ENCODE results near the gene KCNS3. TPM values are rescaled to one million over a fixed set of nuclear protein-coding genes. Genes with fewer than 3 reads are reported as not detected.

KCNS3 gene
- total and polyA plus RNA-seq, 2 of the 13 experiments (the other 11 are each of a cell fraction or from before 2014, with no cell fraction given), result not detected

DNA sequence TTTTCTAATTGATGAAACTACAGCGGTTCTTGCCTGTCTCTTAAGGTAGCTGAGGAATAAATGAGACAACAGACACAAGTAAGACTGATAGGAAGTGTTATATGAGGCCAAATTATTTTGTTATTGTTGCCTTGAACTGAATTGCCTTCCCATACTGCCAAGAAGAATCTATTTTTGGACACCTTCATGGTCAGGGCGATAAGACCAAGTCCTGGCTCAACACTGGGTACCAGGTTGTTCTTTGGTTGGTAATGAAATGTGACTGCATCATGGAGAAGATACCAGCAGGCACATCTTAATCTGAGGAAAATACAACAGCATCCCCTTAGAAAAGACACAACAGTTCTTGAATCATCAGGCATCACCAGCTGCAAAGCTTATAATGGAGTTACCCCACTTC is 38.5 kb upstream of the KCNS3 start (continued):
- TF ChIP-seq SMAD3 (CRISPR knock-in tag; IDR thresholded peaks at IDR 0.05) (no peak), ARHGAP35 (CRISPR knock-in tag; IDR thresholded peaks at IDR 0.05; ENCODE audit: borderline replicate concordance) (no peak), THAP9 (CRISPR knock-in tag; IDR thresholded peaks at IDR 0.05; ENCODE audit: borderline replicate concordance) (no peak), RAD21 (CRISPR knock-in tag; IDR thresholded peaks at IDR 0.05) (no peak), SMAD1 (CRISPR knock-in tag; IDR thresholded peaks at IDR 0.05; ENCODE audit: borderline replicate concordance, low read depth) (no peak), ZNF180 (CRISPR knock-in tag; IDR thresholded peaks at IDR 0.05; ENCODE audit: borderline replicate concordance, low read depth) (no peak), ZFP36 (IDR thresholded peaks at IDR 0.05; ENCODE audit: borderline replicate concordance, low read depth, low read length, partially characterized antibody) (no peak), ZNF101 (CRISPR knock-in tag; IDR thresholded peaks at IDR 0.05; ENCODE audit: borderline replicate concordance, low read depth) (no peak), NR2F2 (IDR thresholded peaks at IDR 0.05; ENCODE audit: borderline replicate concordance, low read depth) (no peak), ZNF292 (CRISPR knock-in tag; IDR thresholded peaks at IDR 0.05; ENCODE audit: borderline replicate concordance, low read depth) (no peak), TARDBP (CRISPR knock-in tag; IDR thresholded peaks at IDR 0.05) (no peak)
- TF ChIP-seq, protein P1, sequence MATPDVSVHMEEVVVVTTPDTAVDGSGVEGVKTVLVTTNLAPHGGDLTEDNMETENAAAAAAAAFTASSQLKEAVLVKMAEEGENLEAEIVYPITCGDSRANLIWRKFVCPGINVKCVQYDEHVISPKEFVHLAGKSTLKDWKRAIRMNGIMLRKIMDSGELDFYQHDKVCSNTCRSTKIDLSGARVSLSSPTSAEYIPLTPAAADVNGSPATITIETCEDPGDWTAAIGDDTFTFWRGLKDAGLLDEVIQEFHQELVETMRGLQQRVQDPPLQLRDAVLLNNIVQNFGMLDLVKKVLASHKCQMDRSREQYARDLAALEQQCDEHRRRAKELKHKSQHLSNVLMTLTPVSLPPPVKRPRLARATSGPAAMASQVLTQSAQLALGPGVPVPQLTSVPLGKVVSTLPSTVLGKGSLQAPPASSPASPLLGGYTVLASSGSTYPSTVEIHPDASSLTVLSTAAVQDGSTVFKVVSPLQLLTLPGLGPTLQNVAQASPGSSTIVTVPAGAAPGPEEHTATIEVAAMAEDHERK (CRISPR knock-in tag; IDR thresholded peaks at IDR 0.05; ENCODE audit: low read depth), result no peak
